GM19328 (cell line): Measurements from ENCODE around the gene KCNAB2.
"Not testable (repeated sequence)": the region's sequence is repeated elsewhere in the genome, so short reads cannot be mapped to it uniquely, and the experiment has no call there.

Experiments
- ATAC-seq: cut with Tn5 transposase; IDR thresholded peaks from one replicate; pipeline ENCODE4 v1.9.1; 2021; ENCODE audit warnings: mild to moderate bottlenecking, moderate library complexity; ENCODE audit not compliant: unreplicated experiment

The KCNAB2 gene

GRCh38 chr1:6052543-6053205, 7.0 kb downstream of the KCNAB2 start:
- no peak for ATAC-seq

- no peak for ATAC-seq
Measured at GRCh38 chr1:6053206-6053546, 7.5 kb downstream of the KCNAB2 start.

- ATAC-seq = no peak
Measured at GRCh38 chr1:6054596-6054995, 8.9 kb downstream of the KCNAB2 start.

GRCh38 chr1:6056572-6056948, 10.9 kb downstream of the KCNAB2 start:
- ATAC-seq = no peak

- no peak for ATAC-seq
Measured at GRCh38 chr1:6057170-6057845, 11.6 kb downstream of the KCNAB2 start.

GRCh38 chr1:6059866-6060265, 14.2 kb downstream of the KCNAB2 start:
- no peak for ATAC-seq

- no peak for ATAC-seq
Measured at GRCh38 chr1:6062670-6063069, 17.0 kb downstream of the KCNAB2 start.

GRCh38 chr1:6063532-6064053, 17.9 kb downstream of the KCNAB2 start:
- not testable (repeated sequence) for ATAC-seq

- no peak for ATAC-seq
Measured at GRCh38 chr1:6065093-6065858, 19.6 kb downstream of the KCNAB2 start.

GRCh38 chr1:6066680-6067079, 21.0 kb downstream of the KCNAB2 start:
- ATAC-seq = no peak

GRCh38 chr1:6068073-6068472, 22.4 kb downstream of the KCNAB2 start:
- ATAC-seq = no peak

GRCh38 chr1:6068932-6069331, 23.2 kb downstream of the KCNAB2 start:
- ATAC-seq = no peak

GRCh38 chr1:6069573-6069972, 23.9 kb downstream of the KCNAB2 start:
- ATAC-seq = no peak

GRCh38 chr1:6070450-6070974, 24.8 kb downstream of the KCNAB2 start:
- ATAC-seq = no peak

GRCh38 chr1:6071219-6071618, 25.5 kb downstream of the KCNAB2 start:
- no peak for ATAC-seq

- no peak for ATAC-seq
Measured at GRCh38 chr1:6072774-6073479, 27.2 kb downstream of the KCNAB2 start.

GRCh38 chr1:6073480-6074053, 27.9 kb downstream of the KCNAB2 start:
- ATAC-seq = no peak

- no peak for ATAC-seq
Measured at GRCh38 chr1:6074192-6074901, 28.7 kb downstream of the KCNAB2 start.

- ATAC-seq = no peak
Measured at GRCh38 chr1:6075748-6076147, 30.1 kb downstream of the KCNAB2 start.

- not testable (repeated sequence) for ATAC-seq
Measured at GRCh38 chr1:6077061-6077460, 31.4 kb downstream of the KCNAB2 start.
